H1 (cell line): ENCODE measurements around the gene PLEK. TPM values are rescaled to one million over a fixed set of nuclear protein-coding genes. Genes with fewer than 3 reads are reported as not detected.

Experiments used
- CTCF ChIA-PET: fragments of 300-600 bp; sonication (Branson Sonifier 250); formaldehyde crosslinking; loops from one replicate; lab custom pipeline; 2021; ENCODE audit not compliant: partially characterized antibody; lab: Charles Lee
- POLR2A ChIA-PET: fragments of 300-600 bp; sonication (Branson Sonifier 250); formaldehyde crosslinking; loops from one replicate; lab custom pipeline; 2021; ENCODE audit warnings: inconsistent platforms; ENCODE audit not compliant: partially characterized antibody; lab: Charles Lee
- DNase-seq, 2 experiments: peaks; one replicate each; pipeline versions ENCODE4 v3.0.0 to v3.0.0-alpha.2; 2010 to 2022; ENCODE audit warnings: low spot score in 2 of 2, low read depth in 1 of 2, mixed read lengths in 1 of 2
- FAIRE-seq: peaks from 2 replicates; lab custom pipeline; 2011; peaks lifted over from hg19 to GRCh38; lab: Jason Lieb, UNC
- H2AFZ ChIP-seq: 2 replicates; pipeline ENCODE4 v1.8.1; 2012; ENCODE audit warnings: low read length, inconsistent platforms
- H2AK5ac ChIP-seq: 2 replicates; pipeline ENCODE4 v1.6.1; 2013; ENCODE audit warnings: low read depth, low read length
- H2BK120ac ChIP-seq: replicated peaks from 2 replicates; pipeline ENCODE3; 2013; ENCODE audit warnings: low read depth, low read length, inconsistent platforms
- H2BK12ac ChIP-seq: 2 replicates; pipeline ENCODE4 v1.6.1; 2013; ENCODE audit warnings: low read depth, low read length
- H2BK15ac ChIP-seq: 2 replicates; pipeline ENCODE4 v1.6.1; 2013; ENCODE audit warnings: low read length
- H2BK20ac ChIP-seq: 2 replicates; pipeline ENCODE4 v1.6.1; 2013; ENCODE audit warnings: low read length
- H2BK5ac ChIP-seq: 2 replicates; pipeline ENCODE4 v1.6.1; 2013; ENCODE audit warnings: low read depth, low read length
- H3K14ac ChIP-seq: 2 replicates; pipeline ENCODE4 v1.6.1; 2013; ENCODE audit warnings: inconsistent platforms; ENCODE audit not compliant: insufficient read length
- H3K18ac ChIP-seq: 2 replicates; pipeline ENCODE4 v1.6.1; 2013; ENCODE audit warnings: low read length; ENCODE audit errors: extremely low read depth
- H3K23ac ChIP-seq: 2 replicates; pipeline ENCODE4 v1.6.1; 2013; ENCODE audit warnings: inconsistent platforms; ENCODE audit not compliant: insufficient read length
- H3K23me2 ChIP-seq: 2 replicates; pipeline ENCODE4 v1.6.1; 2013; ENCODE audit warnings: low read depth, low read length
- H3K27ac ChIP-seq: 2 replicates; pipeline ENCODE4 v1.6.1; 2011; ENCODE audit warnings: low read depth, low read length, inconsistent platforms
- H3K27me3 ChIP-seq, 4 experiments: replicated peaks in 1 of 4; 1 replicate in 1 of 4; 2 replicates in 3 of 4; pipeline versions ENCODE4 v1.6.1 to v1.8.1; 2011 to 2013; ENCODE audit warnings: low read length in 3 of 4, mild to moderate bottlenecking in 3 of 4, inconsistent platforms in 2 of 4, mixed read lengths in 2 of 4, moderate library complexity in 1 of 4; ENCODE audit not compliant: control insufficient read depth in 3 of 4, insufficient read depth in 3 of 4; ENCODE audit errors: extremely low read depth in 1 of 4
- H3K36me3 ChIP-seq, 4 experiments: 2 replicates each; pipeline versions ENCODE4 v1.6.1 to v1.8.1; 2011 to 2013; ENCODE audit warnings: mild to moderate bottlenecking in 4 of 4, low read length in 3 of 4, moderate library complexity in 2 of 4, control low read depth in 1 of 4, inconsistent platforms in 1 of 4; ENCODE audit not compliant: insufficient read depth in 4 of 4, control insufficient read depth in 2 of 4
- H3K4ac ChIP-seq: replicated peaks from 2 replicates; pipeline ENCODE3; 2013; ENCODE audit warnings: low read length, low read depth, mixed read lengths, inconsistent platforms; ENCODE audit not compliant: insufficient read length
- H3K4me1 ChIP-seq, 4 experiments: replicated peaks in 1 of 4; 1 replicate in 1 of 4; 2 replicates in 3 of 4; pipeline versions ENCODE4 v1.6.1 to v1.8.1; 2011 to 2013; ENCODE audit warnings: low read length in 3 of 4, inconsistent platforms in 2 of 4, mixed read lengths in 1 of 4; ENCODE audit not compliant: insufficient read depth in 4 of 4, control insufficient read depth in 3 of 4
- H3K4me2 ChIP-seq, 2 experiments: 2 replicates each; pipeline versions ENCODE4 v1.6.1 to v1.8.1; 2011 to 2013; ENCODE audit warnings: low read depth in 2 of 2, low read length in 2 of 2, control low read depth in 1 of 2, inconsistent platforms in 1 of 2, mild to moderate bottlenecking in 1 of 2; ENCODE audit not compliant: insufficient read depth in 1 of 2
- H3K4me3 ChIP-seq, 4 experiments: fragments of 200-600, 300-600 bp in 1 of 4; sonication (generic), shearing (Covaris generic), sonication (Bioruptor Twin) in 1 of 4; 2 replicates each; pipeline versions ENCODE4 v1.5.1 to v1.8.1; 2011 to 2016; ENCODE audit warnings: low read length in 4 of 4, low read depth in 3 of 4, control low read depth in 2 of 4, inconsistent platforms in 2 of 4, mild to moderate bottlenecking in 2 of 4, mixed read lengths in 1 of 4, moderate library complexity in 1 of 4; ENCODE audit not compliant: insufficient read depth in 2 of 4; ENCODE audit errors: extremely low read depth in 1 of 4
- H3K56ac ChIP-seq: replicated peaks from 2 replicates; pipeline ENCODE3; 2013; ENCODE audit warnings: low read depth, mild to moderate bottlenecking, mixed read lengths, low read length, inconsistent platforms; ENCODE audit not compliant: insufficient read length
- H3K79me1 ChIP-seq: 2 replicates; pipeline ENCODE4 v1.6.1; 2013; ENCODE audit warnings: low read depth, low read length, control low read depth
- H3K79me2 ChIP-seq, 2 experiments: 2 replicates each; pipeline versions ENCODE4 v1.6.1 to v1.8.1; 2012 to 2013; ENCODE audit warnings: low read length in 2 of 2, mild to moderate bottlenecking in 2 of 2, inconsistent platforms in 1 of 2; ENCODE audit not compliant: insufficient read depth in 2 of 2, control insufficient read depth in 1 of 2
- H3K9ac ChIP-seq, 4 experiments: replicated peaks in 1 of 4; 1 replicate in 1 of 4; 2 replicates in 3 of 4; pipeline versions ENCODE4 v1.6.1 to v1.8.1; 2011 to 2013; ENCODE audit warnings: low read depth in 3 of 4, low read length in 3 of 4, control low read depth in 2 of 4, mild to moderate bottlenecking in 2 of 4, moderate library complexity in 2 of 4, inconsistent platforms in 1 of 4; ENCODE audit errors: extremely low read depth in 1 of 4
- H3K9me3 ChIP-seq, 2 experiments: 2 replicates each; pipeline versions ENCODE4 v1.6.1 to v1.8.1; 2012 to 2013; ENCODE audit warnings: mild to moderate bottlenecking in 2 of 2, moderate library complexity in 2 of 2, control low read depth in 1 of 2, inconsistent platforms in 1 of 2, low read depth in 1 of 2, low read length in 1 of 2, mixed read lengths in 1 of 2; ENCODE audit not compliant: insufficient read depth in 2 of 2
- H4K20me1 ChIP-seq, 2 experiments: replicated peaks in 1 of 2; 2 replicates each; pipeline versions ENCODE3 to v1.8.1; 2011 to 2013; ENCODE audit warnings: inconsistent platforms in 2 of 2, low read length in 2 of 2, mild to moderate bottlenecking in 1 of 2; ENCODE audit not compliant: insufficient read depth in 2 of 2, control insufficient read depth in 1 of 2
- H4K5ac ChIP-seq: 2 replicates; pipeline ENCODE4 v1.6.1; 2013; ENCODE audit warnings: low read length, low read depth, mixed read lengths, inconsistent platforms; ENCODE audit not compliant: insufficient read length
- H4K8ac ChIP-seq: 2 replicates; pipeline ENCODE4 v1.8.0; 2013; ENCODE audit warnings: mild to moderate bottlenecking, moderate library complexity, low read length, inconsistent platforms; ENCODE audit not compliant: insufficient read depth; ENCODE audit errors: extremely low read depth
- H4K91ac ChIP-seq: replicated peaks from 2 replicates; pipeline ENCODE3; 2013; ENCODE audit warnings: low read length, mixed read lengths, inconsistent platforms; ENCODE audit not compliant: insufficient read length
- CBX5 ChIP-seq: fragments of 300-800, 300-1000 bp; sonication (generic); IDR thresholded peaks from 2 replicates; pipeline ENCODE4 v1.7.1; 2016; ENCODE audit warnings: antibody characterized with exemption, low read length, low read depth
- EGR1 ChIP-seq: IDR thresholded peaks from 2 replicates; pipeline ENCODE4 v1.6.1; 2011; ENCODE audit warnings: low read depth, low read length, borderline replicate concordance
- KDM5A ChIP-seq: fragments of 200-600 bp; IDR thresholded peaks from 2 replicates; pipeline ENCODE4 v1.7.1; 2012; ENCODE audit warnings: mild to moderate bottlenecking, low read length, inconsistent platforms, mixed read lengths
- YY1 ChIP-seq: IDR thresholded peaks from 2 replicates; pipeline ENCODE4 v1.6.1; 2011; ENCODE audit warnings: low read depth, mild to moderate bottlenecking, low read length
- WGBS, 2 experiments: shearing (Covaris generic) in 1 of 2; methylation state at CpG; one replicate each; pipeline versions ENCODE4 v1.1.6 to v1.1.7; 2013 to 2015; ENCODE audit warnings: low lambda C conversion rate in 2 of 2, mixed read lengths in 2 of 2, inconsistent platforms in 1 of 2, low coverage in 1 of 2, missing lambda C conversion rate in 1 of 2; ENCODE audit not compliant: insufficient replicate concordance in 2 of 2, insufficient coverage in 1 of 2, insufficient read length in 1 of 2; ENCODE audit errors: extremely low coverage in 1 of 2, missing lambda C conversion rate in 1 of 2; 5-methylcytosine and 5-hydroxymethylcytosine counted together
- polyA plus RNA-seq, 7 experiments: library from polyadenylated mRNA; depleted of rRNA in 3 of 7; stranded (reverse) in 5 of 7; unstranded in 2 of 7; fragments of >200 nt in 5 of 7; fragments of 200-250 nt in 2 of 7; gene quantifications; 1 replicate in 5 of 7; 2 replicates in 1 of 7; 4 replicates in 1 of 7; pipeline versions ENCODE4 v1.2.1 to v1.2.3, GENCODE V29; 2011 to 2013; ENCODE audit warnings: missing spikeins in 2 of 7, mixed read lengths in 2 of 7
- total RNA-seq: library from RNA; stranded (reverse); fragmentation: NEBNext Ultra II Directional; extraction: Animal tissue kit (Norgen Biotek cat#: 25700); gene quantifications from 2 replicates; pipeline ENCODE4 v1.2.1, GENCODE V29; 2021
- TF ChIP-seq, protein P1 (sequence below): IDR thresholded peaks from 2 replicates; pipeline ENCODE4 v1.6.1; 2012; ENCODE audit warnings: low read length, inconsistent platforms

Gene PLEK
- total and polyA plus RNA-seq, 2 of the 8 experiments (the other 6 are each of a cell fraction or from before 2014, with no cell fraction given), result not detected

DNA sequence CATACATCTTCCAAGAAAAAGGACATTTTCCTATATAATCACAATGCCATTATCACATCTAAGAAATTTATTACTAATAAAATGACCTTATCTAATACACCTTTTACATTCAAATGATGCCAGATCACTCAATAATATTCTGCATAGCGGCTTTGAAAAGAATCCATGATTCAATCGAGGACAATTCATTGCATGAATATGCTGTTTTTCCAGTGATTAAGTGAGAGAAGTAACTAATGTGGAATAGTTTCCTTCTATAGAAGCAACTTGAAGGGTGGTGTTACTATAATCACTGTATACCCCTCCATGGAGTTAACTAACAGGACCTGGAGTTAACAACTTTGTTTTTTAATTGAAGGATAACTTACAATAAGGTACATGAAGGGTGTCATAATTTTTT lies 9.1 kb downstream of the PLEK start:
- Histone ChIP-seq H4K5ac (no peak overlapping the region), H2BK5ac (no peak overlapping the region), H3K4me3 (no peak overlapping the region), H3K23ac (no peak overlapping the region), H4K20me1 (no peaks in the 10 kb centered on the region), H3K79me1 (no peaks in the 10 kb centered on the region), H3K9ac (no peak overlapping the region), H4K91ac (no peak overlapping the region), H3K23me2 (no peaks in the 10 kb centered on the region), H3K4ac (no peak overlapping the region), H3K79me2 (no peaks in the 10 kb centered on the region), H3K56ac (no peak overlapping the region), H2BK120ac (no peak overlapping the region), H2AK5ac (no peak overlapping the region), H3K4me2 (no peak overlapping the region), H4K8ac (no peak overlapping the region), H3K14ac (no peak overlapping the region), H2AFZ (no peak overlapping the region), H2BK12ac (no peak overlapping the region), H3K4me1 (no peaks in the 10 kb centered on the region), H3K27ac (no peak overlapping the region), H3K18ac (no peak overlapping the region), H3K9me3 (no peaks in the 10 kb centered on the region), H2BK15ac (no peak overlapping the region), H3K36me3 (no peaks in the 10 kb centered on the region), H3K27me3 (no peaks in the 10 kb centered on the region), H2BK20ac (no peak overlapping the region)
- 87% methylated on average over 2 of the region's 2 CpGs; no CpG with 5 or more reads in 1 of the 2 experiments for WGBS, 2 experiments
- TF ChIP-seq CBX5, result no peak
- TF ChIP-seq EGR1, result no peak
- TF ChIP-seq, protein P1, sequence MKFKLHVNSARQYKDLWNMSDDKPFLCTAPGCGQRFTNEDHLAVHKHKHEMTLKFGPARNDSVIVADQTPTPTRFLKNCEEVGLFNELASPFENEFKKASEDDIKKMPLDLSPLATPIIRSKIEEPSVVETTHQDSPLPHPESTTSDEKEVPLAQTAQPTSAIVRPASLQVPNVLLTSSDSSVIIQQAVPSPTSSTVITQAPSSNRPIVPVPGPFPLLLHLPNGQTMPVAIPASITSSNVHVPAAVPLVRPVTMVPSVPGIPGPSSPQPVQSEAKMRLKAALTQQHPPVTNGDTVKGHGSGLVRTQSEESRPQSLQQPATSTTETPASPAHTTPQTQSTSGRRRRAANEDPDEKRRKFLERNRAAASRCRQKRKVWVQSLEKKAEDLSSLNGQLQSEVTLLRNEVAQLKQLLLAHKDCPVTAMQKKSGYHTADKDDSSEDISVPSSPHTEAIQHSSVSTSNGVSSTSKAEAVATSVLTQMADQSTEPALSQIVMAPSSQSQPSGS, result no peak
- TF ChIP-seq YY1, result no peak
- no peak for TF ChIP-seq KDM5A
- FAIRE-seq, result no peak
- POLR2A ChIA-PET, result no interaction called here
- no peak for DNase-seq
- CTCF ChIA-PET, result no interaction called here
